ENCODE results near the gene ARPC5. TPM values are rescaled to one million over a fixed set of nuclear protein-coding genes. Genes with fewer than 3 reads are reported as not detected.

The ARPC5 gene
- total and polyA plus RNA-seq, 2 of the 8 experiments (the other 6 are each of a cell fraction or from before 2014, with no cell fraction given) = 24.0 to 60.8 TPM

GRCh38 chr1:183635606-183636333 is at the start of gene ARPC5 (continued):
- TF ChIP-seq GTF2F1 (IDR thresholded peaks at IDR 0.05; ENCODE audit: borderline replicate concordance, low read depth, low read length) = no peak
- peak; percentile 89 for TF ChIP-seq BACH1 (IDR thresholded peaks at IDR 0.05; ENCODE audit: low read length)
- peak; percentile 13; the same call in 1 of the 2 replicates for TF ChIP-seq TBP (IDR thresholded peaks at IDR 0.05; ENCODE audit: low read depth, low read length)
- TF ChIP-seq PHF8 (conservative IDR thresholded peaks at IDR 0.05; ENCODE audit: low read depth, low read length) = peak; percentile 42
